ENCODE results near the gene PTPRM. TPM values are rescaled to one million over a fixed set of nuclear protein-coding genes. Genes with fewer than 3 reads are reported as not detected.
"Not testable (repeated sequence)": the region's sequence is repeated elsewhere in the genome, so short reads cannot be mapped to it uniquely, and the experiment has no call there.

Gene PTPRM
- total RNA-seq, 1 experiment from 2014 or later = 11.1 TPM

- TF ChIP-seq MXD4 (CRISPR knock-in tag; IDR thresholded peaks at IDR 0.05; ENCODE audit: borderline replicate concordance) (no peak), IRF1 (CRISPR knock-in tag; IDR thresholded peaks at IDR 0.05) (no peak), ETV6 (CRISPR knock-in tag; IDR thresholded peaks at IDR 0.05) (no peak), USF1 (CRISPR knock-in tag; IDR thresholded peaks at IDR 0.05) (no peak), E2F4 (CRISPR knock-in tag; IDR thresholded peaks at IDR 0.05; ENCODE audit: borderline replicate concordance, low read depth) (no peak), ATF1 (CRISPR knock-in tag; IDR thresholded peaks at IDR 0.05) (no peak), ZNF219 (CRISPR knock-in tag; IDR thresholded peaks at IDR 0.05; ENCODE audit: borderline replicate concordance) (no peak), ZNF263 (CRISPR knock-in tag; IDR thresholded peaks at IDR 0.05; ENCODE audit: low read depth) (no peak), ZNF281 (CRISPR knock-in tag; IDR thresholded peaks at IDR 0.05) (no peak)
Observed at GRCh38 chr18:7735626-7736175, 168.6 kb downstream of the PTPRM start (continued).

GRCh38 chr18:7736526-7736925 is 169.4 kb downstream of the PTPRM start:
- not testable (repeated sequence) for H3K27ac Mint-ChIP-seq

GRCh38 chr18:7737550-7737949 is 170.4 kb downstream of the PTPRM start:
- H3K36me3 Mint-ChIP-seq = peaks cover 8% of the 10 kb centered on the region
- H3K9me3 Mint-ChIP-seq = peaks cover 10% of the 10 kb centered on the region
- no peak for DNase-seq (ENCODE audit: low spot score)
- peak overlapping the region; percentile 24 for H3K27ac Mint-ChIP-seq
- H3K4me1 Mint-ChIP-seq = peaks cover 68% of the 10 kb centered on the region
- no peak overlapping the region for H3K4me3 Mint-ChIP-seq
- ATAC-seq = no peak
- H3K27me3 Mint-ChIP-seq (ENCODE audit: low read depth) = no peaks in the 10 kb centered on the region
- POLR2A ChIA-PET = no interaction called here
- CTCF ChIA-PET = no interaction called here
- TF ChIP-seq ATF1 (CRISPR knock-in tag; IDR thresholded peaks at IDR 0.05) = no peak
- TF ChIP-seq ATF6 (CRISPR knock-in tag; IDR thresholded peaks at IDR 0.05) = no peak
- no peak for TF ChIP-seq HMGXB4 (CRISPR knock-in tag; IDR thresholded peaks at IDR 0.05)
- no peak for TF ChIP-seq CREM (CRISPR knock-in tag; IDR thresholded peaks at IDR 0.05)
- TF ChIP-seq ELF4 (CRISPR knock-in tag; IDR thresholded peaks at IDR 0.05; ENCODE audit: low read depth) = no peak
- TF ChIP-seq E2F1 (CRISPR knock-in tag; IDR thresholded peaks at IDR 0.05) = no peak
- no peak for TF ChIP-seq FOXJ3 (CRISPR knock-in tag; IDR thresholded peaks at IDR 0.05; ENCODE audit: borderline replicate concordance)
- no peak for TF ChIP-seq SMAD3 (CRISPR knock-in tag; IDR thresholded peaks at IDR 0.05; ENCODE audit: borderline replicate concordance)
- no peak for TF ChIP-seq ZNF317 (CRISPR knock-in tag; IDR thresholded peaks at IDR 0.05; ENCODE audit: borderline replicate concordance, low read depth)
- TF ChIP-seq GRHL2 (CRISPR knock-in tag; IDR thresholded peaks at IDR 0.05; ENCODE audit: insufficient replicate concordance, severe bottlenecking) = no peak
- no peak for TF ChIP-seq USF2 (CRISPR knock-in tag; IDR thresholded peaks at IDR 0.05)
- TF ChIP-seq IRF2 (CRISPR knock-in tag; IDR thresholded peaks at IDR 0.05; ENCODE audit: borderline replicate concordance, low read depth) = no peak
- TF ChIP-seq KAT7 (CRISPR knock-in tag; IDR thresholded peaks at IDR 0.05; ENCODE audit: borderline replicate concordance) = no peak

More at GRCh38 chr18:7736526-7736925, 169.4 kb downstream of the PTPRM start:
- ATAC-seq; H3K4me3 Mint-ChIP-seq; H3K27me3 Mint-ChIP-seq (ENCODE audit: low read depth); DNase-seq (ENCODE audit: low spot score); H3K36me3 Mint-ChIP-seq; CTCF ChIA-PET; POLR2A ChIA-PET: not testable (repeated sequence)
- peaks cover 57% of the 10 kb centered on the region for H3K4me1 Mint-ChIP-seq
- peaks cover 10% of the 10 kb centered on the region for H3K9me3 Mint-ChIP-seq
